LoVo (cell line): Measurements from ENCODE around the gene PRDM15.

Experiments used
- DNase-seq: peaks from one replicate; pipeline ENCODE4 v3.0.0-alpha.2; 2016; ENCODE audit warnings: low spot score

The PRDM15 gene

DNA sequence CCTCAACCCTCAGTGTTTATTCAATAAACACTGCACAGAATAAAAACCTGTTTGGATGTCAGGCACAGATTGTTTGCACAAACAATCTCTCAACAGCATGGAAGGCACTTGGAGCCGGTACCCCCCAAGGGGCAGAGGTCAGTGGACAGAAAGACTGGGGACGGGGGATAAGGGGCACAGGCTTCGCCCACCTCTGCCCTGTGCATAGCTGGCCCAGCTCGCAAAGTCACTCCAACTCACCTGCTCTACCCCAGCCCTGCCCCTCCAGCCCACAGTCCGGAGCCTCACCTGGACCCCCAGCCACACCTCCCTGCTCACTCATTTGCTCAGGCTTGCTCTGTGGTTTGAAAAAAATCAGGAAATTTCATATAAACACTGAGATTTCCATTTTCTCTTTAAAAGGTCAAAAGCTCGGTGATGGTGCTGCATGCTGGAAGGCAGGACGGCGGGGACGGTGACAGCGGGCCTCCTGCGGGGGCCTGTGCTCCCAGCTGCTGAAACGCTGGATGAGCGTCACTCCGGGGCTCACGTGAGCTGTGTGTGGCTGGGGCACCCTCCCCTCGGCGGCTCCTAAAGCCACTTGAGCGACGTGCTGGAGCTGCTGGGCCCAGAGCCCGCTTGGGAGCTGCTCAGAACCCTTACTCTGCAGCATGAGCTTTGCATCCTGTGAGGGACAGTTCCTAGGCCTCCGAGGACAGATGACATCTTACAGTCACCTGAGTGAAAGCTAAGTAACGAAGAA is 54.5 kb downstream of the PRDM15 start:
- DNase-seq = no peak

DNA sequence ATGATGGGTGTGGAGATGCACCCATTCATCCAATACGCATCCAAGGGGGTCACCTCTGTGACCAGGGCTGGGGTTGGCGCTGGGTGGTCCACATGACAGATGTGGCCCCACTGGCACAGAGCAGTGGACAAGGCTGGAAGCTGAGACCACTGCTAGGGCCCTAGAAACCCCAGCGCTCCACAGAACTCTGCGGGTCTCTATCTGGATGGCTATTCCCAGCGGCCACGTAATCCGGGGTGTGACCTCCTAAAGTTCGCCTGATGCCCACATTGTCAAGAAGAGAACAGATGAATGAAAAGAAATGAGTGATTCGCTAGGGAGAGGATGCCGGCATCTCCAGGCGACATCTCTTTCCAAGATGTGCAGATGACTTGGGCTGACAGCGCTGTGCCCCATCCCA is 55.2 kb downstream of the PRDM15 start:
- DNase-seq = no peak

DNA sequence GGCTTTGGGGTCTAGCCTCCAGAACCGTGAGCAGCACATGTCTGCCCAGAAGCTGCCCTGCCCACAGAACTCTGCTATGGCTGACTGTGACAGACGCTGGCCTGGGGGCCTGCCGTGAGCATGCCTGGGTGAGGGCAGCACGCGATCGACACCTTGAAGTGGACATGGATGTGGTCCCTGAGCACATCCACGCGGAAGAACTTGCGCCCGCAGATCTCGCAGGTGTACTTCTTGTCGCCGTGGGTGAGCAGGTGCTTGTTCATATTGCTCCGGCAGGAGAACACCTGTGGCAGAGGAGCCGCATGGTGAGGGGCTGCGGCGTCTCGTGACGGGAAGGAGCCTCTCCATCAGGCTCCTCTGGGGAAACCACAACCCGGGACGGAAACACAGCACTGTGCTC is 56.0 kb downstream of the PRDM15 start:
- DNase-seq = no peak

DNA sequence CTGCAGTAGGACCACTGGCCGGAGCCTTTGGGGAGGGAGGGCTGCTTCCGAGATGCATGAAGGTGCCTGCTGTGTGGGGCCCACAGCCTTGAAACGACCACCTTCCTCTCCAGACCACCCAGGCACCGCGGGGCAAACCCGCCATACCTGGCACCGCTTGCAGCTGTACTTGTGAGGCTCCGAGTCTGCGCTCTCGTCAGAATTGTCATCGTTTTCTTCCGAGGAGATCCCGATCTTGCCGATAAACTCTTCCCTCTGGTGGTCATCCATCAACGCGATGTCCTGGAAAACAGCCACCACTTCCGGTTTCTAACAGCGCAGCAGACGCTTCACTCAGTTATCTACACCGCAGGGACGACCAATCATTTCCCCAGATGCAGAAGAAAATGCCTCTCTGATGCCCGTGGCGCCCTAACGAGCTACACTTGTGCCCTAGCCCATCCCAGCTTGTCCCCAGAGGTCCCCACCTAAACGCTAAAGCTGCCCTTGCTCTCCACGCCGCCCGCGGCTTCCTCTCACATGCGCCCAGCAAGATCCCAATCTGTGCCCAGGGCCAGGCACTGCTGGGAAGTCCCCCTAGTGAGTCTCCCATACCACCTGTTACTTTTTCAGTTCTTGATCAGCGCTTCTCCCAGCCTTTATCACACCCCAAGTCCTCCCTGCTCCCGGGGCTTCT is 57.2 kb downstream of the PRDM15 start:
- no peak for DNase-seq

DNA sequence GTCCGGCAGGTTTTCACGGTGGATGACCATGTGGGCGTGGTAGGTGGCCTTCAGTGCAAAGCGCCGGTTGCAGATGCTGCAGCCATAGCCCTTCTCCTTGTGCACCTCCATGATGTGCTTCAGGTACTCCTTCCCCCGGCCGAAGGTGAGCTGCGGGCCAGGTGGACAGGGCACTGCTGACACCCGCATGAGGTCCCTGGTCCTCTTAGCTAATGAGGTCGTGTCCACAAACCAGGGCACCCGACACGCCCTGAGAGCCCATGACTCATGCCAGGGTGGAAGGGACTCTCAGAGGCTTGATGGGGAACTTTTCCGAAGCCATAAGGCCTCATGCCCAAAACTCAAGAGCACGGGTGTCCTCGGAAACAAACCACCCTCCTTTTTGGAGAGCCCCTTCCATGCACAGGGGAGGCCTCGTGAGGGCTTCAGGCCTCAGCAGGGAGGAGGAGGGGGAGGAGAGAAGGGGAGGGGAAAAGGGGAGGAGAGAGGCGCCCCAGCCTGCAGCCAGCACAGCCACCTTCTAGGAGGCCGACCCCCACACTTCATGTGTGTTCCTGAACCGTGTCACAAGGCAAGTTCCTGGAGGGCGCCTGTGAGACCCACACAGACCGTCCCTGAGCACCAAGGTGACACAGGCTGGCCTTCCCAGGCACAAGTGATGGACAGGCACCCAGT is 57.9 kb downstream of the PRDM15 start:
- DNase-seq = no peak

DNA sequence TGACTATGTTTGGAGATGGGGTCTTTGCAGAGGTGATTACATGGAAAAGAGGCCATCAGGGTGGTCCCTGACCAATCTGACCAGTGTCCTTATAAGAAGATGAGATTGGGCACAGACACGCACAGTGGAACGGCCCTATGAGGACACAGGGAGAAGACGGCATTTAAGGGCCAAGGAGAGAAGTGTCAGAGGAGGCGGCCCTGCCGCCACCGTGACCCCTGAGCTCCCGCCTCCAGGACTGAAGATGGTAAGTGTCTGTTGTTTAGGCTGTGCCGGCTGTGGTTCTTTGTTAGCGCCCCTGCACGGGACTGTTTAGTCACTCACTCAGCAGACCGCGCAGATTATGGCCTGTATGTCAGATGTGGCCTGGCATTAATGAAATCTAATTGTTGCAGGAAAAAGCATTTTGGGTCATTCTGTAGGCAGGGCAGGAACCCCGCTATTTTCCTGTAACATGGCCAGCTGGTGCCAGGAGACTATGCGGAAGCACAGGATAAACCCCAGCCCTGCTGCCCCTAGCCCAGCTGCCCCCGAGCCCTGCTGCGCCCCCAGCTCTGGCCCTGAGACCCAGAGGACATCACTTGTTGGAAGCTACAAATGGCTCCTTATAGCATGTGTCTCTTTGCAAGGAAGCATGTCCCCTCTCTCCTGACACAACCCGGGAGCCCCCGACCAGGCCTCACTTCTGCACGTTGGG is 58.6 kb downstream of the PRDM15 start:
- no peak for DNase-seq

DNA sequence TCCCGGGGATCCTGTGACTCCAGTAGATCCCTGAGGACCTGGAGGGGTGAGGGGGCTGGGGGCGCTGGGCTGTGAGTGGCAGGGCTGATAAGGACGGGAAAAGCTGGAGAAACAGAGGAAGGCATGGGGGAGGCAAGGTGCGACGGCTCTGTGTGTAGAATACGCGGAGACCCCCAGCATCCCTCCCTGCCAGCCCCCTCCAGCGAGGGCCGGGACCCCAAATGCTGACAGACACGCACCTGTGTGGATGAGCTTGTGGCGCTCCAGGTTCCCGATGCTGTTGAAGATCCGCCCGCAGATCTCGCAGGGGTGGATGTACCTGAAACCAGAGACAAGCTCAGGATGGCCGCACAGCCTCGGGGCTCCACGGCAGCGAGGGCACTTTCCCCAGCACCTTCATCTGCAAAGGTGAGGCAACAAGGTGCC is 59.3 kb downstream of the PRDM15 start:
- DNase-seq = no peak

DNA sequence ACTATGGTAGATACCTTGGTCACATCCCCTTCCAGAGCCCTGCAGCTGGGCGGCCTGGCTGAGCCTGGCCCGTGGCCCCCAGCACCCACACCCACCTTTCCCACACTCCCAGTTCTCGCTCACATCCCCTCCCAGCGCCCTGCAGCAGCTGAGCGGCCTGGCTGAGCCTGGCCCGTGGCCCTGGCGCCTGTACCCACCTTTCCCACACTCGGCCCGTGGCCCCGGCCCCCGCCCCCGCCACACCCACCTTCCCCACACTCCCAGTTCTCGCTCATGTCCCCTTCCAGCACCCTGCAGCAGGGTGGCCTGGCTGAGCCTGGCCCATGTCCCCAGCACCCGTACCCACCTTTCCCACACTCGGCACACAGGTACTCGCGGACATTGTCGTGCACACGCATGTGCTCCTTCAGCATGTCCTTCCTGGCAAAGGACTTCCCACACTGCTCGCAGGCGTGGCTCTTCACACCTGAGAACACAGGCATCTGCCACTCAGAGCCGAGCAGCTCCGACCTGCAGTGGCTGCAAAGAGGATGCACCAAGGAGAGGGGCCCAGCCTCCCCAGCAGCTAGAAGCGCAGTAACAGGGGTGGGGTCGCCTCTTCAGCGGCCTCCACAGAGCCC is 59.8 kb downstream of the PRDM15 start:
- no peak for DNase-seq

DNA sequence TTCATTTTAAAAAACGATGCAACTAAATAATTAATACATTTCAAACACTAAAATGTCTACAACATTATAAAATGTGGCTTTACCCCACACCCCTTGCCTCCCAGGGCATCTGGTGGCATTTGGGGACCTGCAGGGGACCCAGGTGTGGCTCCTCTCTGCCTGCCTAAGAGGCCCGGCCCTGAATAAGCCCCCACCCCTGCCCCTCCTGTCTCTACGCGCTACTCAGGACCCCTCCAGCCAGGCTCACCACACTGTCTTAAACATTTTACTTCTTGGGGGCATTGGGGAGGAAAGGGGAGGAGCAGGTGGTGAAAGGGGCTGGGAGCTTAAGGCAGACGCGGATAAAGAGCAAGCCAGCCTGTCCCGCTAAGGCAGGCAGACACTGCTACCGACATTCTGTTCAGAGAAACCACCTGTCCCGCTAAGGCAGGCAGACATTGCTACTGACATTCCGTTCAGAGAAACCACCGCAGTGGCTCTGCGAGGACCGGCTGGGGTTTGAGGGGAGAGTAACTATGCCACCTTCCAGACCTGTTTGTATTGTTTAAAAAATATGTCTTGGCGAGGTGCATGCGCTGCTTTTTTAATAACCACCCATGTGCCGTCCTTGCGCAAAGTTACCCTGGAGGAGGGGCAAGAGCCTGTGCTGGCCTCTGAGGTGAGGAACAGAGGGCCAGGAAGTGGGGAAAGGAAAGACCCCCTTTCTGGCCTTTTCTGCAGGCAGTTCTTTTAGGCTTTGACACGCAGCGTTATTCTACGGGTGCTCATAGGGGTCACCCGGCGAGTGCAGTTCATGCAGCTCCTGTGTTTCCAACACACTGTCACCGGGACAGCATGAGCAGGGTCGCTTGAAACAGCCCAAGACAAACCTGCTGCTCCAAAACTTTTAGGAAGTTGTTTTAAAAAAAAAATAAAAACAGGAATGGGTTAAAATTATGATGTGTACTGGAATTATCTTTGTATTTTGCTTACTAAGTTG is 61.0 kb downstream of the PRDM15 start:
- no peak for DNase-seq

DNA sequence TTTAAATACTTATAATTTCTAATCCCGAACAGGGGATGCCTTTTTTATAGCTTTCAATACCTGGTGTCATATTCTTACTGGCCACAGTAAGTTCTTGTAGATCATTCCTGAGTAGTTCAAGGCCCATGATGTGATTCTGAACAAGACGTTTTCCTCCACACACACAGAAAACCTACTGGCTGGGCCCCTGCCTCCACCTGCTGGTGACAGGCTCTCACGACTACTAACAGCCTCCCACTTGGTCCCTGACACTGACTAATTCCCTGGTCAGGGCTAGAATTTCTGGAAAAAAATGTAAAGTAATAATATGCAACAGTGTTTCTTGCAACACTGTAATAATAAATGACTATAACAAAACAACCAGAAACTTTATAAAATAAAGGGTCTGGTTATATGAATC is 61.9 kb downstream of the PRDM15 start:
- peak; percentile 41 for DNase-seq

DNA sequence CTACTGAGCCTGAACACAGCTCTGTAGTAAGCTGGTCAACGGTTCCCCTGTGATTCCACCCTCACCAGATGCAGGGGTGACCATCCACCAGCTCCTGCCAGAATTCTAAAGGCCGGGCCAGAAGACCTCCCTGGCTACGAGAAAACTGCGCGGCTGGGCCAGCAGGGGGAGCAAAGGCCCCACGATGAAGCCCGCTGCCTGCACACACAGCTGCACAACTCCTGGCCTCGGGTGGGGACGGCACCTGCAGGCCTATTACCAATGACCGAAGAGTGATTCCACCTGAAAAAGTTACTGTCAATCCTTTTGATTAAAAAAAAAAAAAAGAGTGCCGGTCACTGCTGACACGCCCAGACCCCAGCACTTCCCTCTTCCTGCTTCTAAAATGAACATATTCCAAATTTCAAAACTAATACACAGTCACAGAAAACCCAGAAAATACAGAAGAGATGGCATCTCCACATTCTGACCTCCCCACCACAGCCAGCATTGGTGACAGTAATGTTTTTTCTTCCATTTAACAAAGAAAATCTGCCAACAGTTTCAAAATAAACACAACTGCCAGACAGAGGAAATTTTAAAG is 62.5 kb downstream of the PRDM15 start:
- DNase-seq = peak; percentile 33

DNA sequence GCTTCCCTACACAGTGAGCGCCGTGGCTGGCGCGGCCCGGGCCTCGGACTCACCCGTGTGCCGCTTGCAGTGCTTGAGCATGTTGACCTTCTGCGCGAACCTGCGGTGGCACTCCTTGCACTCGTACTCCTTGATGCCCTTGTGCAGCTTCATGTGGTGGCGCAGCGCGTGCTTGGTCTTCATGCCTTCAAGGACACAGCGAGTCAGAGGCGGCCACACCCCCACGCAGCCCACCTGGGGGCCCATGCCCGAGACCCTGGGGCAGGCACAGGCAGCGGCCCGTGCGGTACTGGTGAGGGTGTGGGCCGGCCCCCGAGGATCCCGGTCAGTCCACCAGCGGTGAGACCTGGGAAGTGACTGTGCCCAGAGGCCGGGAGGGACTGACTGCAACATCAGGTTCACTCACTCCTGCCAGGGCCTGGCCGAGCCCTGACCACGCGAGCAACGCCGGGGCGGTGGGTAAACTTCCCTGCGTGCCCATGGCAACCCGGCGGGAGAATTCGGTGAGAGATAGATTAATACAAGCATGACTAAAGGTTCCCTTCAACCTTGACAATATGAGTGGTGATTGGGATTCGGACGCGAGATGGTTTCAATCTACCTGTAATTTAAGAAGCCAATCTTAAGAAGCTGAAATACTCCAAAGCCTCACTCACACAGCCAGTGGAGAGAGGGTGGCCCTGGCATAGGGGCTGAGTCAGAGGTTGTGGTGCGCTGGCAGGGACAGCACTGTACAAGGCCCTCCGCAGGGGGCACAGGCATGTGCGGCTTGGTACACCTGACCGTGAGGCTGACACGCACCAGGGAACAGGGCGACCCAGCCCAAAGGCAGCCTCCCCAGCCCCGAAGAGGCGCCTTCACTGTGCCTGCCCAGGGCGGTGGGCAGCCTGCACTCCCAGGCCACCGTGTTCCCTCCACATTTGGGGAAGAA is 63.2 kb downstream of the PRDM15 start:
- DNase-seq = no peak

DNA sequence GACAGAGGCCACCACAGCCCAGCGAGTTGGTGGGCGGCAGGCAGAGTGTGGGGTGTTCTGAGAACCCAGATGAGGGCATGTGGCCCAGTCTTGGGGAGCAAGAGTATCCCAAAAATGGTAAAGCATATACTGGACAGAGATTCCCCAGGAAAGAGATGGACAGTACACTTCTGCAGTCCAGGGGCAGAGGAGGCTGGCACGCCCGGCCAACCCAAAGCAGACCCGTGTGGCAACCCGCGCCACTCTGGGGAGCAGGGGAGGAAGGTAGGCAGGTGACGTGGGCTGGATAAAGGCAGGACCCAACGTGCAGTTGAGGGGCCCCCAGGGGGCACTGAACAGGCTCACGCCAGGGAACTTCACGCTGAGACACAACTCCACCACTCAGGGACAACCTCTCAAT is 65.9 kb downstream of the PRDM15 start:
- no peak for DNase-seq

DNA sequence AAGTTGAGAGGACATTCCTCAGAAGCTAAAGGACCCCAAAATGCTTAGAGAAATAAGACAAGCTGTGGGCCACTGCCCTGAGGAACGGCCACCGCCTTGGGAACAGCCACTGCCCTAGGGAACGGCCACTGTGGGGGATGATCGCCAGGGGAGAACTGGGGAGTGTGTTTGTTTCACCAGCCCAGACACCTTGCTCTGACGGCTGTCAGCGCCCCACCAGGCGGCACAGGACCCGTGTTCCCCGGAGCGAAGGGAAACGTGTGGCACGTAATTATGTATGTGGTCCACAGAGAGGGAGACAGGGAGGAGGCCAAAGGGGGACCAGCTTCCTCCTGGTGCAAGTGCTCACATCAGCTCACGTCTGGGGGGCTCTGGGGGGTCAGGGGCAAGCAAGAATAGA is 66.5 kb downstream of the PRDM15 start:
- no peak for DNase-seq

DNA sequence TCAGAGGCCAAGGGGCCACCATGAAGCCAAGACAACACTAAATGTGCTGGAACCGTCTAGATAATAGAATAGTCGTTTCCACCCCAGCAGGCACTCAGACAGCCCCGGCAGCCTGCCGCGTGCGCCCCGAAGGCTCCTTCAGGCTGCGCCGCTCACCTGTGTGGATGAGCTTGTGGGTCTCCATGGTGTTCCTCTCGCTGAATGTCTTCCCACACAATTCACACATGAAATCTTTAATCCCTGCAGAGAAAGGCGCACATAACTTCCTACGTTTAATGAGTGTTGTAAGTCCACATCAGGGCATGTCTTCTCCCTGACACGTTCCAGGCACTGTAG is 68.6 kb downstream of the PRDM15 start:
- no peak for DNase-seq

DNA sequence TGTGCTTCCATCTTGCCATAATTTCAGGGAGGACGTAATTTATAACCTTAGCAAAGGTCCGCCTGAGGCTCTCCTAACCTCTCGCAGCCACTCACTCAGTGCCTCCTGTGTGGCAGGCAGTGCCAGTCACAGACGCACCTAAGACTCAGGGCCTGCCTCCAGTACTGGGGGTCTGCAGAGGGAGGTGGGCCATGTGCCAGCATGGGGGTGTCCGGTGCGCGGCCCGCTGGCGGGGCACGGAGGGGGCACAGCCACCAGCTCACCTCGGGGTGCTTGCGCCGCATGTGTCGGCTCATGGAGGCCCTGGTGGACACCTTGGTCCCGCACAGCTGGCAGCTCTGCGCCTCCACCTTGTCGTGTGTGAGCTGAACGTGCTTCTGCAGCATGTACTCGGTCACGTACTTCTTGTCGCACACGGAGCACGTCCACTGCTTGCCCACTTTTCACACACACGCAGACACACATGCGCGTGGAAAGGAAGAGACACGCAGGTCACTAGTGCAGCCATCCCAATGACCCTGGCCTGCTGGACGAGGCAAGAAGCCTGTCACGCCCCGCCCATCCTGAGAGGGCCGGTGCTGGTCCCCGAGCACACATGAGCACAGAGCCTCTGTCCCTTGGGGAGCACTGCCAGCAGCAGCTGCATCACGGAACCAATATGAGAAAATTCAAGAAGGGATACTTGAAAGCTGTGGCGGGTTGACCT is 69.1 kb downstream of the PRDM15 start:
- no peak for DNase-seq

DNA sequence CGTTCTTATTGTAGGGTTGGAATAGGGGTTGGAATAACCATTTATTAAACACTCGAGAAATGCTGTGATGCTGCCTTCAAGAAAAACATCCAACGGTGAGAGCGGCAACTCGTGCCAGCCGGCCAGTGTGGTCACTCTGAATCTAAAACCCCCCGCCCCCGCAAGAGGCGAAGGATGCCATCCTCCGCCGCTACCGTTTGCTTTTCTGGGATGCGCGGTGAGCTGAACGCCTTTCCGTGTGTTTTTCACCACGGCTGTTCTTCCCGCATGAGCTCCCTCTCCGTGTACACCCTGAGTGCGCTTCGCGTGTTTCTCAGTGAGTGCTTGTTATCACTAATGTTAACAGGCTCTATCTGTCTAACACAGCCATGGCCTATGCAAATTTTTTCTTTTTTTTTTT is 70.3 kb downstream of the PRDM15 start:
- no peak for DNase-seq

DNA sequence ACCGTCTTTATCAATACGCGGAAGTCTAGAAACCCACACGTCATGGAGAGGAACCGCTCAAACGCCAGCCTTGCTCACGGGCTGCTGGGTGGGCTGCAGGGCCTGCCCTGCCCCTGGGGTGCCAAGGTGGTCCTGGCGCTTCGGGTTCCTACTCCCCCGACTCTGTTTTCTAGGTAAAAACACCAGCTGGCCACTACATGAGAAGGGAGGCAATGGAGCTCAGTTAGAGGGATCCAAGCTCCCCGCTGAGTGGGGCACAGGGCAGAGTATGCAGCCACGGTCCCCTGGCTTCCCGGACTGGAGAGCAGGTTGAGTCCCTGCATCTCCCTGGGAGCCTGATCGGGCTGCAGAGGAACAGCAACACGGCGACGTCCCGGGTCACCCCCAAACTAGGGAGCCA is 71.0 kb downstream of the PRDM15 start:
- DNase-seq = no peak

DNA sequence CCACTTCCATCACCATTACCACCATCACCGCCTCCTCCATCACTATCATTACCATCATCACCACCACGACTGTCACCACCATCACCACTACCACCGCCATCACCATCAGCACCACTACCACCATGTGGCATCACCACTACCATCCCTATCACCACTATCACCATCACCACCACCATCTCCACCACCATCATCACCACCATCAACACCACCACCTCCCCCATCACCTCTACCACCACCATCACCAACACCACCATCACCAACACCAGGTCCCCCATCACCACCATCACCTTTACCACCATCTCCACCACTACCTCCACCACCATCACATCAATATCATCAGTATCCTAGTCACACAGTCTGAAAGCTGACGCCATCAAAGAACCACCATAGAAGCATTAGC is 72.4 kb downstream of the PRDM15 start:
- DNase-seq = no peak
